ENCODE results near the gene BICRA. TPM values are rescaled to one million over a fixed set of nuclear protein-coding genes. Genes with fewer than 3 reads are reported as not detected.

The BICRA gene
- total RNA-seq, 1 donor from 2014 or later = 5.2 TPM

DNA sequence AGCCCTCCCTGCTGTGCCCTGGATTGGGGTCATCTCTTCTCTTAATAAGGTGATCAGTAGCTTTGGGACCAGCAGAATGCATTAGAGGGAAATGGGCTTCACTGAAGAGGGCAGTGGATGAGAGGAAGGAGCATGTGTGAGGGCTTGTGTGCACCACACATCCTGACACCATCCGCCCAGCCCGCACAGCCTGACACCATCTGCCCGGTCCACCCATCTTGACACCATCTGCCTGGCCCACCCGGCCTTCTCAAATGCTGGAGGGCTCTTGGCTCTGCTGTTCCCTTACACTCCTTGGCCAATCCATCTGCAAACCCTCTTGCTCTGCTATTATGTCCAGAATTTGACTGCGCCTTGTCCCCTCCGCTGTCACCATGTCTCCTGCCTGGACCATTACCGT, 41.8 kb downstream of the BICRA start:
- Histone ChIP-seq H3K4me3 (no peak overlapping the region), H3K4me1 (peaks cover 5% of the 10 kb centered on the region), H3K36me3 (no peaks in the 10 kb centered on the region), H3K27me3 (no peaks in the 10 kb centered on the region), H3K9me3 (no peaks in the 10 kb centered on the region), H3K27ac (no peak overlapping the region)
- TF ChIP-seq, protein P1, sequence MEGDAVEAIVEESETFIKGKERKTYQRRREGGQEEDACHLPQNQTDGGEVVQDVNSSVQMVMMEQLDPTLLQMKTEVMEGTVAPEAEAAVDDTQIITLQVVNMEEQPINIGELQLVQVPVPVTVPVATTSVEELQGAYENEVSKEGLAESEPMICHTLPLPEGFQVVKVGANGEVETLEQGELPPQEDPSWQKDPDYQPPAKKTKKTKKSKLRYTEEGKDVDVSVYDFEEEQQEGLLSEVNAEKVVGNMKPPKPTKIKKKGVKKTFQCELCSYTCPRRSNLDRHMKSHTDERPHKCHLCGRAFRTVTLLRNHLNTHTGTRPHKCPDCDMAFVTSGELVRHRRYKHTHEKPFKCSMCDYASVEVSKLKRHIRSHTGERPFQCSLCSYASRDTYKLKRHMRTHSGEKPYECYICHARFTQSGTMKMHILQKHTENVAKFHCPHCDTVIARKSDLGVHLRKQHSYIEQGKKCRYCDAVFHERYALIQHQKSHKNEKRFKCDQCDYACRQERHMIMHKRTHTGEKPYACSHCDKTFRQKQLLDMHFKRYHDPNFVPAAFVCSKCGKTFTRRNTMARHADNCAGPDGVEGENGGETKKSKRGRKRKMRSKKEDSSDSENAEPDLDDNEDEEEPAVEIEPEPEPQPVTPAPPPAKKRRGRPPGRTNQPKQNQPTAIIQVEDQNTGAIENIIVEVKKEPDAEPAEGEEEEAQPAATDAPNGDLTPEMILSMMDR (IDR thresholded peaks at IDR 0.05) = no peak
- TF ChIP-seq POLR2AphosphoS5 (IDR thresholded peaks at IDR 0.05; ENCODE audit: insufficient read depth in 1 of 2, low read depth in 1 of 2) (no peak), POLR2A (IDR thresholded peaks at IDR 0.05) (no peak)
- DNase-seq (ENCODE audit: extremely low spot score in 2 of 2) = no peak
- intact Hi-C loops (cut with DNase I) = loop anchor here (10.0 kb wide), 1 partner anchor 836 kb away; no protein-coding TSS in a partner anchor

DNA sequence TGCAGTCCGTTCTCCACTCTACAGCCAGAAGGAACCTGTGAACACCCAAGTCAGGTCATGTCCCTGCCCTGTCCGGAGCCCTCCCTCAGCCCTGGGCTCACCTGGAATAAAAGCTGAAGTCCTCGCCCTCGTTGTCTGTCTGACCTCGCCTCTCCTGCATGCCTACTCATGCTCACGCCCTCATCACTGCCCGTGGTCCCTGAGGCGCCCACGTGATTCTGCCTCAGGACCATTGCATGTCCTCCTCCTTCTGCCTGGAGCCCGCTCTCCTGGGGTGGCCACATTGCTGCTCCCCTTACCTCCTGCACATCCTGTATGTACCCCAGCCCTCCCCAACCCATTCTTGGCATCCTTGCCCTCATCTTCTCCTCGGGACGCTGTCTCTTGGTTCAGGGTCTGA, 42.2 kb downstream of the BICRA start:
- TF ChIP-seq POLR2A (IDR thresholded peaks at IDR 0.05) = no peak
- no peak for TF ChIP-seq POLR2AphosphoS5 (IDR thresholded peaks at IDR 0.05; ENCODE audit: insufficient read depth in 1 of 2, low read depth in 1 of 2)
- TF ChIP-seq, protein P1 (IDR thresholded peaks at IDR 0.05) = no peak
- intact Hi-C loops (cut with DNase I) = loop anchor here (10.0 kb wide), 1 partner anchor 836 kb away; no protein-coding TSS in a partner anchor
- H3K4me3 ChIP-seq = no peak overlapping the region
- no peaks in the 10 kb centered on the region for H3K36me3 ChIP-seq
- no peaks in the 10 kb centered on the region for H3K9me3 ChIP-seq
- no peak overlapping the region for H3K27ac ChIP-seq
- no peaks in the 10 kb centered on the region for H3K27me3 ChIP-seq
- peaks cover under 1% of the 10 kb centered on the region for H3K4me1 ChIP-seq
- no peak for DNase-seq (ENCODE audit: extremely low spot score in 2 of 2)

DNA sequence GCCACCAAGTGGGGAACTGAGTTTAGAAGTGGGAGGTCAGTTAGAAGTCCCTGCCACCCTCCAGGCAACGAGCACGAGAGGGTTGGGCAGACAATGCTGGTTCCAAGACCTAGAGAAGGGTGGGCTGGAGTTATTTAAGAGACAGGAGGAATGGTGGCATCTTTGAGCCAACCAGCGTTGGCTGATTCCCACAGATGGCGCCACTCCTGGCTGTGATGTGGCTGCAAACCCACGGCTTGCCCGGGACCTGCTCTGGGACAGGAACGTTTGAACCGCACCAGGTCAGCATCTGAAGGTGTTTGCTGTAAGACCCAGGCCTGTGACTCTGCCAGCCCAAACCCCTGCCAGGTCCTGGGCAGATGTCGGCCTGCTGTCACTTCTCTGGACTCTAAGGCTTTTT, 42.8 kb downstream of the BICRA start:
- Histone ChIP-seq H3K27ac (no peak overlapping the region), H3K9me3 (no peaks in the 10 kb centered on the region), H3K36me3 (no peaks in the 10 kb centered on the region), H3K4me3 (no peak overlapping the region), H3K27me3 (no peaks in the 10 kb centered on the region), H3K4me1 (no peaks in the 10 kb centered on the region)
- intact Hi-C loops (cut with DNase I) = loop anchor here (10.0 kb wide), 1 partner anchor 837 kb away; no protein-coding TSS in a partner anchor
- no peak for DNase-seq (ENCODE audit: extremely low spot score in 2 of 2)
- no peak for TF ChIP-seq POLR2AphosphoS5 (IDR thresholded peaks at IDR 0.05; ENCODE audit: insufficient read depth in 1 of 2, low read depth in 1 of 2)
- TF ChIP-seq, protein P1 (IDR thresholded peaks at IDR 0.05) = no peak
- TF ChIP-seq POLR2A (IDR thresholded peaks at IDR 0.05) = no peak

DNA sequence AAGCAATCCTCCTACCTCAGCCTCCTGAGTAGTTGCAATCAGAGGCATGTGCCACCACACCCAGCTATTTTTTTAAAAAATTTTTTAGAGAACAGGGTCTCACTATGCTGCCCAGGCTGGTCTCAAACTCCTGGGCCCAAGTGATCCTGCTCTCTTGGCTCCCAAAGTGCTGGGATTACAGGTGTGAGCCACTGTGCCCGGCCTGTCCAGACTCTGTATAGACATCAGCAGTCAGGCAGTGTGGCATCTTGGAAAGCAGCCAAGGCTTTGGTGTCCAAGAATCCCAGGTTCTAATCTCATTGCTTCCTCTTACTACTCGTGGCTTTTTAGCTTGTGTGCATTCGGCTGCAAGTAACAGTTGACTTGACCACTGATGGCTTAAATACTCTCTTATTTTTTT, 43.4 kb downstream of the BICRA start:
- Histone ChIP-seq H3K36me3 (no peaks in the 10 kb centered on the region), H3K4me1 (no peaks in the 10 kb centered on the region), H3K27me3 (no peaks in the 10 kb centered on the region), H3K9me3 (no peaks in the 10 kb centered on the region), H3K4me3 (no peak overlapping the region), H3K27ac (no peak overlapping the region)
- intact Hi-C loops (cut with DNase I) = loop anchor here (10.0 kb wide), 1 partner anchor 837 kb away; no protein-coding TSS in a partner anchor
- DNase-seq (ENCODE audit: extremely low spot score in 2 of 2) = no peak
- TF ChIP-seq POLR2A (IDR thresholded peaks at IDR 0.05) = no peak
- TF ChIP-seq, protein P1 (IDR thresholded peaks at IDR 0.05) = no peak
- TF ChIP-seq POLR2AphosphoS5 (IDR thresholded peaks at IDR 0.05; ENCODE audit: insufficient read depth in 1 of 2, low read depth in 1 of 2) = no peak

DNA sequence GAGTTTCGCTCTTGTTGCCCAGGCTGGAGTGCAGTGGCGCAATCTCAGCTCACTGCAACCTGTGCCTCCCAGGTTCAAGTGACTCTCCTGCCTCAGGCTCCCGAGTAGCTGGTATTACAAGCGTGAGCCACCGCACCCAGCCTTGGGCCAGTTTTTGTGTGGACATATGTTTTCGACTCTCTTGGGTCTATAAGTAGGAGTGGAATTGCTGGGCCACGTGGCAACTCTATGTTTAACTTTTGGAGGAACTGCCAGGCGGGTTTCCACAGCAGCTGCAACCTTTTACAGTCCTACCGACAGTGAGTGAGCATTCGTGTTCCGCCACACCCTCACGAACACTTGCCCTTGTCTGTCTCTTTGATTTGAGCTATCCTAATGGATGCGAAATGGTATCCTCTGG, 44.9 kb downstream of the BICRA start:
- intact Hi-C loops (cut with DNase I) = loop anchor here (10.0 kb wide), 1 partner anchor 839 kb away; no protein-coding TSS in a partner anchor
- no peaks in the 10 kb centered on the region for H3K27me3 ChIP-seq
- no peaks in the 10 kb centered on the region for H3K9me3 ChIP-seq
- no peaks in the 10 kb centered on the region for H3K36me3 ChIP-seq
- peaks cover 11% of the 10 kb centered on the region for H3K4me1 ChIP-seq
- TF ChIP-seq, protein P1 (IDR thresholded peaks at IDR 0.05) = no peak
- TF ChIP-seq POLR2A (IDR thresholded peaks at IDR 0.05) (no peak), POLR2AphosphoS5 (IDR thresholded peaks at IDR 0.05; ENCODE audit: insufficient read depth in 1 of 2, low read depth in 1 of 2) (no peak)
- no peak for DNase-seq (ENCODE audit: extremely low spot score in 2 of 2)
- no peak overlapping the region for H3K27ac ChIP-seq
- no peak overlapping the region for H3K4me3 ChIP-seq

Data from vagina (tissue), 2 donors.